NCI-H2029 treated with DMSO at 0.1 percent for 48 hours (cell line): ENCODE measurements around the gene PLIN5.

Source experiments
- DNase-seq: peaks from one replicate; lab custom pipeline; 2025; lab: John Stamatoyannopoulos, UW

Gene PLIN5

DNA sequence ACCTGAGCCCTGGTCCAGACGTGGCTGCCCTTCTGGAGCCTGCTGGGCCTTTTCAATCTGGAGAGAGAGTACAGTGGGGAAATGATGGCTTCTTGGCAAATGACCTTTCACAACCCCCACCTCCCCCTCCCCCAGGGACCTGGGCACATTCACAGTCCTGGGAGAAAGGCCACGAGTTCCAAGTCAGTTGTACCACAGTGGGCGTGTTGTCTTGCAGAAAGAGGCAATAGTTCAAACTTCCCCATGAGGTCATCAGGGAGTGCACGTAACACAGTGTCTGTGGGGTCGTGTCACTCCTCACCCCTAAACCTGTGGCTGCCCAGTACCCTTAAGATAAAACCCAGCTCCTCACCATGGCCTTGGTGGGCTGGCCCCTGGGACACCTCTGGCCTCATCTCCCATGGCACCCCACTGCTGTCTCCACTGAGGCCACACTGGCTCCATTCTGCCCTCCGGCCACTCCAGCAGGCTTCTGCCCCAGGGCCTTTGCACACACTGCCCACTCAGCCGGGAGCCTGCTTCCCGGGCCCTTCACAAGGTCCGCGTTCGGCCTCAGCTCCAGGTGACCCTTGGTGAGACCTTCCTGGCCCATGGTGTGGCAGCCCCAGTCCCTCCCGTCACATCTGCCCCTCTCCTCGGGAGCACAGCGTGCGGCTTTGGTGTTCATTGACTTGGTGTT is 30.0 kb downstream of the PLIN5 start:
- no peak for DNase-seq

DNA sequence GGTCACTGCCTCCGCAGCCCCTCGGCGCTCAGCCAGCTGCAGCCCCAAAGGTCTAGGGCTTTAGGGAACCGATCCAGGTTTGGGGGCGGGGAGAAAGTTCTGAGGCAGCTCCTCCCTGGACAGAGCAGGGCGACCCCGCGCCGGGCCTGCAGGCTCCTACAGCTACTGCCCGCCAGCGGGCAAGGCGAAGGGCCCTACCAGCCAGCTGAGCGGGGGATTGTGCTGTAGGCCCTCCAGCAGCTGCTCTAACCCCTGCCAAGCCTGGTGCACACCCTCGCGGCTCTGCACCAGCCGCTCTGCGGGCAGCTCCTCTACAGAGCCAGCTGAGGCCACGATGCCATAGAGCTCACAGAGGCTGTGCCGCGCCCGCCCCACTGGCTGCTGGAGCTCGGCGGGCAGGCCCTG is 30.7 kb downstream of the PLIN5 start:
- DNase-seq = no peak

DNA sequence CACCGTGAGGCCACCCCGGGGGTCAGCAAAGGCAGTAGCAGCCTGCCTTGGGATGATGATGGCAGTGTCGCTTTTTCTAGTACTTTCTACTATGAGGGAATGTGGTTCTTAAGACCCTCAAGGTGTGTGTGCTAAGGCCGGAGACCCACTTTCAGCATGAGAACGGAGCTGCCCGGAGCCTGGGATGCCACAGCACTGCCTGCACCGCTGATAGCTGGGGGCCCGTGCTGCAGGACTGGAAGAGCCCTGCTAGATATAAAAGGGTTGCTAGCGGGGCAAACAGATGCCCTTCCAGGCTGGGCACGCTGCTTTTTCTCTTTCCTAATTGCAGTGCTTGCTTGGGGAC is 31.2 kb downstream of the PLIN5 start:
- DNase-seq = no peak

DNA sequence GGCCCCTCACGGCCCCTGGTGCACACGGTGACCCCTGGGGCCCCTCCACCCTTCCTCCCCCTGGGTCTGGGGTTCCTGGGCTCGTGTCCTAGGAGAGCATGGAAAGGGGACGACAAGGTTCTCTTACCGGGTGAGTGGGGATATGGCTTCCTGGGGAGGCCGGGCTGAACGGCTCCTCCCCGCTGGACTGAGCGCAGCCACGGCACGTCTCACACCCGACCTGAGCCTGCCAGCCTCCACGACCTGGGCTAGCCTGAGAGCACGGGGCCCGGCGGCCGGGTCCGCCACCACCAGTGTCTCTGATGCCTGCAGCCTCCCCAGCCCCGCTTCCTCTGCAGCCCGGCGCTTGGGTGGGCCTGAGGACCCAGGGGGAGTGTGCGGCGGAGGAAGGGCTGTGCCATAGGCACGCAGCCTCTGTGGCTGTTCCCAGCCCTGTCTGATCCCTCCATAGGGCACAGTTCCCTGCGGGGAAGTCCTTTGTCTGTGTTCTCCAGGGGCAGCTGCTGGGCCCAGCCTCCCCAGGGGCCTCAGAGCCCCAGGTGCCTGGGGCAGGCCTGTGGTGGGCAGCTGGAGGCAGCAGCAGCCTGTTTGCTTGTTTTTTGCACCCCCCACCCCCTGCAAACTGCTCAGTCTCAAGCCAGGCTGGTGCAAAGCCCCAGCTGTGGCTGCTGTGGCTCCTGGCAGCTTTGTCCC is 31.7 kb downstream of the PLIN5 start:
- DNase-seq = no peak

DNA sequence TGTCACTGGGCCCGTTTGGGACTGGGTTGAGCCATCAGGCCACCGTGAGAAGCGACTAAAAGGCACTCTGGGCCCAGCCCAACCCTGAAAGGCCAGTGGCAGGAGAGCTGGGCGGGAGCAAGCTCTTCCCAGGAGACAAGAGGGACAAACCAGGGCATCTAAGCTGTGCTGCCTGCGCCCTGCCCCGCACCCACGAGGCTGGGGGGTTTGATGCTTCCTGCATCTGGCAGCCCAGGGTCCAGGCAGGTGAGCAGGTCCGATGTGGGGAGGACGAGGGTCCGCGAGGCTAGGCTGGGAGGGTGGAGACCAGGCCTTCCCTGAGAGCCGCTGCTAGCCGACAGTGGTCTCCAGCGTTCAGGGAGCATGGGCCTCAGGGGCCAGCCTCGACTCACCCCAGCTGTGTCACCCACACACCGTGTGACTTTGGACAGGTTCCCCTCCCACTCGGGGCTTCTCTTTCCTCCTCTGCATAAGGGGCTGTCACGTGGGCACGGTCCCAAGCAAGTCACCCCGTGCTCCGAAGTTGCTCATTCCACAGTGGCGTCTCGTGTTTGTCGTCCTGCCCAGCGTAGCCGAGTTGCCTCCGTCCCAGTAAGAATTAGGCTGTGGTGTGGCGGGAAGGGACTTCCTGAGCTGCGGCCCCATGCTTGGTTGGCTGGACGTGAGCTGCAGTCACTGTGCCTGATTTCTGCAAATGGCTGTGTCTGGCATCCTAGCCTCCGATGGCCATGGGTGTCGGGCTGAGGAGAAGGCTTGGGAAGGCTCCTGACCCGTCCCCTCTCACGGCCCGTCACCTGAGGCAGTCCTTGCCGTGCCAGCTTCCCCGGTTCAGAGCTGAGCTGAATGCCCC is 32.5 kb downstream of the PLIN5 start:
- no peak for DNase-seq

DNA sequence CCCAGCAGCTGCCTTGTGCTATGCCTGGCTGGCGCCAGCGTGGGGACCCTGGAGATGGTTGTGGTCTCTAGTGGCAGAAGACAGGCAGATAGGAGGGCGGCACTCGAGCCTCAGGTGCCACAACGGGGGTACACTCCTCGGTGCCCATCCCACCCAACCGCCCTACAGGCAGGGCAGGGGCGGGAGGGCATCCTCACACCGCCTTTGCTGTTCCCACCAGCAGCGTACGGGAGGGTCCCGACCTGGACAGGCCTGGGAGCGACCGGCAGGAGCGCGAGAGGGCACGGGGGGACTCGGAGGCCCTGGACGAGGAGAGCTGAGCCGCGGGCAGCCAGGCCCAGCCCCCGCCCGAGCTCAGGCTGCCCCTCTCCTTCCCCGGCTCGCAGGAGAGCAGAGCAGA is 33.3 kb downstream of the PLIN5 start:
- DNase-seq = no peak

DNA sequence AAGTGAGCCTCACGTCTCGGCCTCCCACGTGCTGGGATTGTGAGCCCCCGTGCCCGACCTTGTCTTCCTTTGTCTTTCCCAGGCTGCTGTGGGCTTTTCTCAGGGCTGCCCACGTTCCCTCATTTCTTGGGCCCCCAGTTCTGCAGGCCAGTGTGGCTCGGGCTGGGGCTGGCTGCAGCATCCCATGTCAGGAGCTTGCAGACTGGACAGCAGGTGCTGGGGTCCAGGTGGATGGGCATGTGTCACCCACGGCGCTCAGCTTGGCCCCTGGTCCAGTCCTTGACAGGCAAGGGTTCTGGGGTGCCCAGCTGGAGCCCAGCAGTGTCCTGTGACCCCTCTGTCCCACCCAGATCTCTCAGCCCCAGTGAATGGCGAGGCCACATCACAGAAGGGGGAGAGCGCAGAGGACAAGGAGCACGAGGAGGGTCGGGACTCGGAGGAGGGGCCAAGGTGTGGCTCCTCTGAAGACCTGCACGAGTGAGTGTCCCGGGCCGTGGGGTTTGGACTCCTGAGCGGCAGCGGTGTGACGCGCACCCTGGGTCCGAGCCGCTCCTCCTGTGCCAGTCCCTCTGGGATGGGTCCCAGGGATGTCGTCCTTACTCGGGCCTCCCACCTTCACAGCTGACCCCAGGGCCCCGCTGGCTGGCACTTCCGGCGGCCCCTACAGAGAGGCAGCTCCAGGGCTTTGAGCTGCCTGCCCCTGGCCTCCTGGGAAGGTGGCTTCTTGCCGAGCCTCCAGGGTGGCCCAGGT is 34.0 kb downstream of the PLIN5 start:
- DNase-seq = no peak

DNA sequence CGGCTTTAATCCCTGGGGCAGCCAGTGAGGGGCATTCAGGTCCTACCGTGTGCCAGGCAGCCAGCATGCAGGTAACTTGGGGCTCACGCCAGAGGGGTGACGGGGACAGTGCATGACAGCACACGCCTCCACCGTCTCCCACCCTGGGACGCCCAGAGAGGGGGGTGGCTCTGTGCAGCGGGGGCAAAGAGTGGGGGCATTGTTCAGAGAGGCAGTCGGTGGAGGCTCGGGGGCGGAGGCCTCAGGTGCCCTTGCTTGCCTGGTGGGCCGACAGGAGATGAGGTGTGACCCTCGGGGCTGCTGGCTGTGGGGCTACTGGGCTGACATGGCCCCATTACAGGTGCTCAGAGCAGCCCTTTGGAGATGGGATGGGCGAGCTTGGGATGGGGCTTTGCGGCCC is 35.2 kb downstream of the PLIN5 start:
- DNase-seq = no peak

DNA sequence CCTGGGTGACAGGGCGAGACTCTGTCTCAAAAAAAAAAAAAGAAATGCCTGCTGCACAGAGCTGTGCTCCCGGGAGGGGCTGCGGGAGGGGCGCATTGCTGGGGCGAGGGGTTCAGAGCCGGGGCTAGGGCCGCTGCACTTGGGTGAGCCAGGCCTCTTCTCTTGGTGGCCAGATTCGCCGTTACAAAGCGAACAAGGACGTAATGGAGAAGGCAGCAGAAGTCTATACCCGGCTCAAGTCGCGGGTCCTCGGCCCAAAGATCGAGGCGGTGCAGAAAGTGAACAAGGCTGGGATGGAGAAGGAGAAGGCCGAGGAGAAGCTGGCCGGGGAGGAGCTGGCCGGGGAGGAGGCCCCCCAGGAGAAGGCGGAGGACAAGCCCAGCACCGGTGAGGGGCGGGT is 35.7 kb downstream of the PLIN5 start:
- no peak for DNase-seq

DNA sequence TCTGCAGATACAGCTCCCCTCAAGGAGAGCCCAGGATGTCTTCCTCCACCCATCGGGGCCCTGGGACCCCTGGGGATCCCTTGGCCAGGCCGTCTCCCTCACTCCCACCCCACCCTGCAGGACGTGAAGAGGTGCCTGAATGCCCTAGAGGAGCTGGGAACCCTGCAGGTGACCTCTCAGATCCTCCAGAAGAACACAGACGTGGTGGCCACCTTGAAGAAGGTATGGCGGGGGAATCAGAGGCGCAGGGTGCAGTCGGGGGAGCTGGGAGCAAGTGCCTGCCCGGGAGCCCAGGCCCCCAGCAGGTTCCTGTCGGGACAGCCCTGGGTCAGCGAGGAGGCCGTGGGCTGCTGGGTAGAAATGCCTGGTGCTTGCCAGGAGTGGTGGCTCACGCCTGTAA is 36.3 kb downstream of the PLIN5 start:
- DNase-seq = no peak

DNA sequence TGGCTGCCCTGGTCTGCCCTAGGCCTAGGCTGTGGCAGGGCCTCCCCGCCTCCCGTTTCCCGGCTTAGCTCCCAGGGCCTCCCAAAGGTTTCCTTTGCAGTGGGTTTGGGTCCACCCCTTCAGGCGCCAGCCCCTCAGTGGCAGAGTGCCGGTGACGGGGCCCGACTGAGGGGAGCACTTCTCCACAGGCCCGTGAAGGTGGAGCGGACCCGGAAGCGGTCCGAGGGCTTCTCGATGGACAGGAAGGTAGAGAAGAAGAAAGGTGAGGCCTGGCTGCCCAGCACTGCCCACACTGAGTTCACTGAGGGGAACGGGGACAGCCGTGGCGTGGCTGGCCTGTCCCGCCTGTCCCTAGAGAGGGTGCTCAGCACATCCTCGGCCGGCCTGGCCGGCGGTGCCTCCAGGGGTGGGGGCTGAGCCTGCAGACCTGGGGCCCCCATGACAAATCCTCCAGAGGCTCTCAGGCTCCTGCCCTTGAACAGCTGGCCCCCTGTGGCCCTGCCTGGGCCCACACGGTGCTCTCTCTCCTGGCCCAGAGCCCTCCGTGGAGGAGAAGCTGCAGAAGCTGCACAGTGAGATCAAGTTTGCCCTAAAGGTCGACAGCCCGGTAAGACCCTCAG is 37.1 kb downstream of the PLIN5 start:
- DNase-seq = no peak

DNA sequence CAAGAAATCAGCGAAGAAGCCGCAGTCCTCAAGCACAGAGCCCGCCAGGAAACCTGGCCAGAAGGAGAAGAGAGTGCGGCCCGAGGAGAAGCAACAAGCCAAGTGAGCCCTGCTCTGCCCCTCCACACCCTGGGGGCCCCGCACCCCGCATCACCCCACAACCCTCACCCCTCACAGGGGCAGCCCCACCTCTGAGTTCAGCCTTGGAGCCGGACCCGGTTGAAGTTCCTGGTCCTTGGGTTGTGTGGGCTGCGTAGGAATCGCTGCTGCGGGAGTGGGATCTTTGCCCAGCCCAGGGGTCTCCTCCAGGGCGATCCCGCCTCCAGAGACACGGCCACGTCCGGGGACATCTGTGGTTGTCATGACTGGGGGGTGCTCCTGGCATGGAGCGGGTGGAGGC is 38.7 kb downstream of the PLIN5 start:
- no peak for DNase-seq

DNA sequence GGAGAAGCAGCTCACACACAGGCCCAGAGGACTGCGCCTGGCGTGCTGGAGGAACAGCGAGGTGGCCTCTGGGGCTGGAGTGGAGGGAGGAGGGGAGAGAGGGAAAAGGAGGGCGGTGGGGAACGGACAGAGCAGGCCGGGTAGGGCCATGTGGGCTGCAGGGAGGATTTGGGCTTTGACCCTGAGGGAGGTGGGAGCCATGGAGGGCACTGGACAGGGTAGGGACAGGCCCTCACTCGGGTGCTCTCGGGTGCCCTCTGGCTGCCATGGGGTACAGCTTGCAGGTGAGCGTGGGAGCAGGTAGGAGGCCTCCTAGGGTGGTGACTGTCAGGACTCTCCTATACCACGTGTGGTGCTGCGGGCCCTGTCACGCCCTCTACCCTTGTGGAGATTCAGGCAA is 39.6 kb downstream of the PLIN5 start:
- no peak for DNase-seq

DNA sequence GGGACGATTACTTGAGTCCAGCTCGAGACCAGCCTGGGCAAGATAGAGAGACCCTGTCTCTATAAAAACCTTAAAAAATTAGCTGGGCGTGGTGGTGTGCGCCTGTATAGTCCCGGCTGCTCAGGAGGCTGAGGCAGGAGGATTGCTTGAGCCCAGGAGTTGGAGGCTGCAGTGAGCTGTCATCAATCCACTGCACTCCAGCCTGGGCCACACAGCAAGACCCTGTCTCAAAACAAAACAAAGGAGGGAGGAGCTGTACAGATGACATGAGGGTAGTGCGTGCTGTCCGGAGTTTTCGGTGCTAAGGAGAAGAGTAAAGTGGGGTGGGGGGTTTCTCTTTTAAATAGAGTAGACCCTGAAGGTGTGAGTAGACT is 40.3 kb downstream of the PLIN5 start:
- no peak for DNase-seq

DNA sequence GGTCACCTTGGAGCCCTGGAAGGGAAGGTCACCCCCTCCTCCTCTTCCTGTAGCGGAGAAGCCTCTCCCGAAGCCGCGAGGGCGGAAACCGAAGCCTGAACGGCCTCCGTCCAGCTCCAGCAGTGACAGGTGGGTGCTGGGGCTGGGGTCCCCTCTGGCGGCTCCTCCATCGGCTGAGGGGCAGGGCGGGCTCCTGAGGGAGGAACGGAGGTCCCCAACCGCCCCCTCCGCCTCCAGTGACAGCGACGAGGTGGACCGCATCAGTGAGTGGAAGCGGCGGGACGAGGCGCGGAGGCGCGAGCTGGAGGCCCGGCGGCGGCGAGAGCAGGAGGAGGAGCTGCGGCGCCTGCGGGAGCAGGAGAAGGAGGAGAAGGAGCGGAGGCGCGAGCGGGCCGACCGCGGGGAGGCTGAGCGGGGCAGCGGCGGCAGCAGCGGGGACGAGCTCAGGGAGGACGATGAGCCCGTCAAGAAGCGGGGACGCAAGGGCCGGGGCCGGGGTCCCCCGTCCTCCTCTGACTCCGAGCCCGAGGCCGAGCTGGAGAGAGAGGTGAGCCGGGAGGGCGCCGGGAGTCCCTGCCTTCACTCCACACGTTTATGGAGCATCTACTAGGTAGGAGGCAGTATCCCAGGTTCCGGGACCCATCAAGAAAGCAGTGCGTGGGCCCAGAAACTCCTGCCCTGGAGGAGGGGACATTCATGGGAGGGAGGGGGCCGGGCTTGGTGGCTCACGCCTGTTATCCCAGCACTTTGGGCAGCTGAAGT is 40.9 kb downstream of the PLIN5 start:
- no peak for DNase-seq

DNA sequence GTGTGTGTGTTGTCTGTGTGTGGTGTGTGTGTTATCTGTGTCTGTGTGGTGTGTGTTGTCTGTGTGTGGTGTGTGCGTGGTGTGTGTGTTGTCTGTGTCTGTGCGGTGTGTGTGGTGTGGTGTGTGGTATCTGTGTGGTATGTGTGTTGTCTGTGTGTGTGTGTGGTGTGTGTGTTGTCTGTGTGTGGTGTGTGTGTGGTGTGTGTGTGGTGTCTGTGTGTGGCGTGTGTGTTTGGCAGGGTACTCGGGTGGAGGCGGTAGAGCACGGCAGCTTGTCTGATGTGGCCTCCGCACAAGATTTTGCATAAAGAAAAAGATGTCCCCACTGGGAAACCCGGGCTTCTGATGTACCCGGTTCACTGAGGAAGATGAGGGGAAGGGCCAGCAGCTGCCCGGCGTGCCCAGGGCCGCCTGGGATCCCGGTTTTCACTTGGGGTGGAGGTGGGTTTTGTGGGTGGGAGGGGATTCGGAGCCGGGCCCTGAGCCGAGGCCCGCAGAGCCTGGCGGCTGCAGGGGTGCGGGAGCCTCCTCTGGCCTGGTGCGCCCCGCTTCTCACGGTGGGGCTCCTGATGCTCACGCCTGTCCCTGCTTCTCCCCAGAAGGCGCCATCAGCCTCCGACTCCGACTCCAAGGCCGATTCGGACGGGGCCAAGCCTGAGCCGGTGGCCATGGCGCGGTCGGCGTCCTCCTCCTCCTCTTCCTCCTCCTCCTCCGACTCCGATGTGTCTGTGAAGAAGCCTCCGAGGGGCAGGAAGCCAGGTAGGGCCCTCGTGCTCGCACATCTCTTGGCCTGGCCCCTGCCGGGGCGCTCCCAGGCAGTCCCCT is 41.7 kb downstream of the PLIN5 start:
- no peak for DNase-seq

DNA sequence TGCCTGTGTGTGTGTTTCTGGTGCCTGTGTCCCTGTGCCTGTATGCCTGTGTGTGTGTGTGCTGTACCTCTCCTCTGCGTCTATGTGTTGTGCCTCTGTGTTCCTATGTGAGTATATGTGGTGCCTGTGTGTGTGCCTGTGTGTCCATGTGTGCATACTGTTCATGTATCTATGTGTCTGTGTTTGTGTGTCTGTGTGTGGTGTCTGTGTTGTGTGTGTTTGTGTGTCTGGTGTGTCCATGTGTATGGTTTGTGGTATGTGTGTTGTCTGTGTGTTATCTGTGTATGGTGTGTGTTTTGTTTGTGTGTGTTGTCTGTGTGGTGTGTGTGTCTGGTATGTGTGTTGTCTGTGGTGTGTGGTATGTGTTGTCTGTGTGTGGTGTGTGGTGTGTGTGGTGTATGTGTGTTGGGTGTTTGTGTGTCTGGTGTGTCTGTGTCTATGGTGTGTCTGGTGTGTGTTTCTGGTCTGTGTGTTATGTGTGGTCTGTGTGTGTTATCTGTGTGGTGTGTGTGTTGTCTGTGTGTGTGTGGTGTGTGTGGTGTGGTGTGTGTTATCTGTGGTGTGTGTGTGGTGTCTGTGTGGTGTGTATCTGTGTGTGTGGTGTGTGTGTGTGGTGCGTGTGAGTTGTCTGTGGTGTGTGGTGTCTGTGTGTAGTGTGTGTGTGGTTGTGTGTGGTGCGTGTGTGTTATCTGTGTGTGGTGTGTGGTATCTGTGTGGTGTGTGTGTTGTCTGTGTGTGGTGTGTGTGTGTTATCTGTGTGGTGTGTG is 42.5 kb downstream of the PLIN5 start:
- no peak for DNase-seq

DNA sequence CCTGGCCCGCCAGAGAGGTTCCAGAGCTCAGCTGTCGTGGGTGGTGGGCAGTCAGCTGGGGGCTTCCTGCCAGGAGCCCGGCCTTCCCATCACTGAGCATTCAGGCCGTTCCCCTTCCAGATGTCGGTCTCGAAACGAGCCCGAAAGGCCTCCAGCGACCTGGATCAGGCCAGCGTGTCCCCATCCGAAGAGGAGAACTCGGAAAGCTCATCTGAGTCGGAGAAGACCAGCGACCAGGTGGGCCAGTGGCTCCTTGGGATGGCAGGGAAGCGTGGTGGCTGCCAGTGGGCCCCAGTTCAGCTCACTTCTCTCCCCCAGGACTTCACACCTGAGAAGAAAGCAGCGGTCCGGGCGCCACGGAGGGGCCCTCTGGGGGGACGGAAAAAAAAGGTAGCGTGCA is 43.6 kb downstream of the PLIN5 start:
- DNase-seq = no peak

DNA sequence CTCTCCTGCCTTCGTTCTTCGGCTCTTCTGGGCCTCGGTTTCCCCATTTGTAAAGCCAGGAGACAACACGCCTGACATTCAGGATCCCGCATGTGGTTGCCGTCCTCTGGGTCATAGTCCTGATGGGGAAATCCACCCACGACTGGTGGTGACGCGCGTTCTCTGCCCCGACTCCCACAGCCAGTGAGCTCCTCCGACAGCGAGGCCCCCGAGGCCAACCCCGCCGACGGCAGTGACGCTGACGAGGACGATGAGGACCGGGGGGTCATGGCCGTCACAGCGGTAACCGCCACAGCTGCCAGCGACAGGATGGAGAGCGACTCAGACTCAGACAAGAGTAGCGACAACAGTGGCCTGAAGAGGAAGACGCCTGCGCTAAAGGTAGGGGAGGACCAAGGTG is 46.5 kb downstream of the PLIN5 start:
- DNase-seq = no peak

DNA sequence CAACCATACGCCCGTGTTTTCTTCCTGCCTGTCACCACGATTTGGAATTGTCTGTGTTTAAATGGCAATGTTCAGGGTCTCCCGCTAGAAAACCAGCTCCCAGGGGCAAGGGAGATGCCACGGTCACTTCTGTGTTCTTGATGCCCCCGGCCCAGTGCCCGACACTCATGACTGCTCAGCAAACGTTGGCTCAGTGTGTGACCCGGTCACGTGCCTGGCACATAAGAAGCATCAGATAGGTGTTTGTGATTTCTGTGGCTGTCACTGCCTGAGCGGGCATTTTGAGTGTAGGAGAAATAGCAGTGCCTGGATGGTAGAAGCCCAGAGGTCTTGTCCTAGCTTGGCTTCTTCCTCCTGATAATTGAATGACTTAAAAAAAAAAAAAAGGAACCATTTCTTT is 47.5 kb downstream of the PLIN5 start:
- no peak for DNase-seq
